GM12878 (cell line): Measurements from ENCODE around the gene GAREM1. TPM values are rescaled to one million over a fixed set of nuclear protein-coding genes. Genes with fewer than 3 reads are reported as not detected.

Experiments
- ATAC-seq: fragments of 200-7000 bp; cut with Tn5 transposase; 3 replicates; pipeline ENCODE4 v1.9.1; 2020; ENCODE audit warnings: mild to moderate bottlenecking, moderate library complexity
- BruUV-seq: library from RNA; stranded (reverse); fragments of 400-500 nt; replicated peaks from 2 replicates; lab custom pipeline; 2021; lab: Mats Ljungman, UMichigan
- CTCF ChIA-PET: fragments of 300-600 bp; sonication (Branson Sonifier 250); formaldehyde crosslinking; extraction: SDS; loops from one replicate; lab custom pipeline; 2021; ENCODE audit warnings: inconsistent platforms; lab: Yijun Ruan, JAX
- POLR2A ChIA-PET: fragments of 350-600 bp; formaldehyde crosslinking; extraction: SDS; loops from one replicate; lab custom pipeline; 2021; ENCODE audit warnings: inconsistent platforms; lab: Charles Lee
- RAD21 ChIA-PET: fragments of 300-600 bp; sonication (Branson Sonifier 250); formaldehyde crosslinking; loops from one replicate; lab custom pipeline; 2023; ENCODE audit warnings: antibody characterized with exemption; ENCODE audit not compliant: unreplicated experiment; lab: Charles Lee
- SMC1A ChIA-PET: fragments of 300-600 bp; sonication (Branson Sonifier 250); formaldehyde crosslinking; loops from one replicate; lab custom pipeline; 2023; ENCODE audit not compliant: unreplicated experiment, uncharacterized antibody; lab: Charles Lee
- DNase-seq: peaks from one replicate; pipeline ENCODE4 v3.0.0-alpha.2; 2011; ENCODE audit warnings: low read depth, low spot score
- FAIRE-seq: peaks from 3 replicates; lab custom pipeline; 2011; peaks lifted over from hg19 to GRCh38; lab: Jason Lieb, UNC
- H2AFZ ChIP-seq: 2 replicates; pipeline ENCODE4 v1.6.0; 2011; ENCODE audit warnings: low read depth, low read length, control low read depth; ENCODE audit not compliant: control insufficient read depth
- H3K27ac ChIP-seq: 2 replicates; pipeline ENCODE4 v1.5.1; 2011; ENCODE audit warnings: control low read depth; ENCODE audit not compliant: control insufficient read depth, insufficient read depth
- H3K27me3 ChIP-seq, 2 experiments: replicated peaks in 1 of 2; 2 replicates each; pipeline versions ENCODE4 v1.6.0 to v1.6.1; 2011; ENCODE audit warnings: low read length in 1 of 2; ENCODE audit not compliant: control insufficient read depth in 2 of 2, insufficient read depth in 2 of 2
- H3K36me3 ChIP-seq, 2 experiments: 2 replicates each; pipeline ENCODE4 v1.5.1; 2011; ENCODE audit warnings: low read length in 1 of 2; ENCODE audit not compliant: control insufficient read depth in 2 of 2, insufficient read depth in 2 of 2
- H3K4me1 ChIP-seq: 2 replicates; pipeline ENCODE4 v1.6.1; 2011; ENCODE audit warnings: mild to moderate bottlenecking, low read length, moderate library complexity, mixed read lengths; ENCODE audit not compliant: control insufficient read depth, insufficient read depth
- H3K4me2 ChIP-seq: 2 replicates; pipeline ENCODE4 v1.6.0; 2011; ENCODE audit warnings: control low read depth; ENCODE audit not compliant: control insufficient read depth, insufficient read depth
- H3K4me3 ChIP-seq: fragments of 200-600 bp; sonication (generic); 2 replicates; pipeline ENCODE4 v1.5.1; 2016
- H3K79me2 ChIP-seq: 2 replicates; pipeline ENCODE4 v1.6.0; 2011; ENCODE audit warnings: low read length; ENCODE audit not compliant: control insufficient read depth, insufficient read depth
- H3K9ac ChIP-seq: 2 replicates; pipeline ENCODE4 v1.8.0; 2011; ENCODE audit warnings: low read length, control low read depth, mixed read lengths; ENCODE audit not compliant: control insufficient read depth, insufficient read depth
- H3K9me3 ChIP-seq: replicated peaks from 3 replicates; pipeline ENCODE4 v1.5.1; 2011; ENCODE audit warnings: mild to moderate bottlenecking, low read length; ENCODE audit not compliant: control insufficient read depth, insufficient read depth
- H4K20me1 ChIP-seq: 2 replicates; pipeline ENCODE4 v1.6.0; 2011; ENCODE audit not compliant: control insufficient read depth, insufficient read depth
- BHLHE40 ChIP-seq, 2 experiments: fragments of 450-650 bp in 1 of 2; IDR thresholded peaks; 2 replicates each; pipeline ENCODE4 v1.6.1; 2011 to 2017; ENCODE audit warnings: low read depth in 2 of 2, borderline replicate concordance in 1 of 2, improper control_type of control experiment in 1 of 2, low read length in 1 of 2, mild to moderate bottlenecking in 1 of 2
- CBFB ChIP-seq: IDR thresholded peaks from 2 replicates; pipeline ENCODE4 v1.6.1; 2016; ENCODE audit warnings: antibody characterized with exemption, low read depth
- CBX5 ChIP-seq: sonication (generic); IDR thresholded peaks from 2 replicates; pipeline ENCODE4 v1.6.1; 2016; ENCODE audit warnings: low read depth, moderate library complexity, mild to moderate bottlenecking, inconsistent platforms
- CHD1 ChIP-seq: IDR thresholded peaks from 2 replicates; pipeline ENCODE4 v1.6.1; 2012; ENCODE audit warnings: low read depth, low read length, improper control_type of control experiment
- EED ChIP-seq: sonication (generic); IDR thresholded peaks from 2 replicates; pipeline ENCODE4 v1.6.1; 2016; ENCODE audit warnings: antibody characterized with exemption, low read depth
- EP300 ChIP-seq, 2 experiments: fragments of 150-350 bp in 1 of 2; IDR thresholded peaks; 2 replicates each; pipeline ENCODE4 v1.6.1; 2011 to 2012; ENCODE audit warnings: low read depth in 2 of 2, low read length in 2 of 2, borderline replicate concordance in 1 of 2, improper control_type of control experiment in 1 of 2, inconsistent platforms in 1 of 2; ENCODE audit not compliant: control insufficient read depth in 1 of 2
- GATAD2B ChIP-seq: fragments of 450-650 bp; conservative IDR thresholded peaks from 2 replicates; pipeline ENCODE4 v1.6.1; 2017; ENCODE audit warnings: low read depth, mild to moderate bottlenecking, moderate library complexity
- HDAC2 ChIP-seq: fragments of 200-600 bp; sonication (generic); IDR thresholded peaks from 2 replicates; pipeline ENCODE4 v1.6.1; 2017
- NFXL1 ChIP-seq: fragments of 450-650 bp; IDR thresholded peaks from 2 replicates; pipeline ENCODE4 v1.6.1; 2017; ENCODE audit warnings: antibody characterized with exemption, mild to moderate bottlenecking, borderline replicate concordance
- NR2C1 ChIP-seq: fragments of 450-650 bp; IDR thresholded peaks from 2 replicates; pipeline ENCODE4 v1.6.1; 2017; ENCODE audit warnings: antibody characterized with exemption, mild to moderate bottlenecking, moderate library complexity
- NRF1 ChIP-seq: conservative IDR thresholded peaks from 2 replicates; pipeline ENCODE4 v1.6.1; 2011; ENCODE audit warnings: mild to moderate bottlenecking, low read depth, low read length, improper control_type of control experiment
- POLR2AphosphoS2 ChIP-seq: IDR thresholded peaks from 2 replicates; pipeline ENCODE4 v1.6.1; 2011; ENCODE audit warnings: low read depth, mild to moderate bottlenecking, low read length, improper control_type of control experiment, moderate library complexity
- POLR2AphosphoS5 ChIP-seq: IDR thresholded peaks from 2 replicates; pipeline ENCODE4 v1.6.1; 2011; ENCODE audit warnings: mild to moderate bottlenecking, low read length, inconsistent platforms
- RB1 ChIP-seq: fragments of 450-650 bp; formaldehyde crosslinking; IDR thresholded peaks from 2 replicates; pipeline ENCODE4 v1.6.1; 2017; ENCODE audit warnings: mild to moderate bottlenecking, borderline replicate concordance
- RUNX3 ChIP-seq: IDR thresholded peaks from 2 replicates; pipeline ENCODE4 v1.6.1; 2012; ENCODE audit warnings: low read length, inconsistent platforms
- SMARCA5 ChIP-seq: fragments of 450-650 bp; IDR thresholded peaks from 2 replicates; pipeline ENCODE4 v1.6.1; 2017; ENCODE audit warnings: mild to moderate bottlenecking
- TCF7 ChIP-seq: IDR thresholded peaks from 2 replicates; pipeline ENCODE4 v1.6.1; 2014; ENCODE audit warnings: antibody characterized with exemption, borderline replicate concordance
- YBX1 ChIP-seq: fragments of 450-650 bp; IDR thresholded peaks from 2 replicates; pipeline ENCODE4 v1.6.1; 2016; ENCODE audit warnings: antibody characterized with exemption
- WGBS: methylation state at CpG from one replicate; pipeline ENCODE4 v1.1.6; 2016; ENCODE audit warnings: low lambda C conversion rate; ENCODE audit not compliant: insufficient replicate concordance, insufficient coverage; ENCODE audit errors: missing lambda C conversion rate; 5-methylcytosine and 5-hydroxymethylcytosine counted together
- in situ Hi-C: fragments of 300-500 bp; cut with MboI; formaldehyde crosslinking; loops from 9 replicates; pipeline ENCODE4 v1.14.3; 2018; ENCODE audit warnings: mixed read lengths
- intact Hi-C: fragments of 100-400 bp; cut with micrococcal nuclease; formaldehyde crosslinking; loops from one replicate; pipeline ENCODE4 v1.14.2; 2022; ENCODE audit not compliant: unreplicated experiment
- polyA plus RNA-seq, 11 experiments: library from polyadenylated mRNA; depleted of rRNA in 4 of 11; unstranded in 6 of 11; stranded (reverse) in 5 of 11; fragments of >200 nt; fragmentation: Nextera tagmentation in 4 of 11; fragmentation: Illumina TruSeq in 1 of 11; extraction: Ambion mirVana in 4 of 11; extraction: Trizol in 1 of 11; gene quantifications; 1 replicate in 1 of 11; 2 replicates in 10 of 11; pipeline versions ENCODE4 v1.2.1 to v1.2.3, GENCODE V29; 2011 to 2016; ENCODE audit warnings: inconsistent platforms in 2 of 11, missing spikeins in 2 of 11, low read depth in 1 of 11
- total RNA-seq, 4 experiments: library from RNA; depleted of rRNA in 3 of 4; stranded (reverse); fragments of >200 nt in 3 of 4; fragmentation: Illumina TruSeq in 1 of 4; extraction: Trizol in 1 of 4; gene quantifications; 2 replicates each; pipeline versions ENCODE4 v1.2.1 to v1.2.3, GENCODE V29; 2013 to 2021
- TF ChIP-seq, protein P1 (sequence below): fragments of 450-650 bp; IDR thresholded peaks from 2 replicates; pipeline ENCODE4 v1.6.1; 2018; ENCODE audit warnings: mild to moderate bottlenecking, low read depth, moderate library complexity; ENCODE audit not compliant: partially characterized antibody
- TF ChIP-seq, protein P2 (sequence below): fragments of 450-650 bp; IDR thresholded peaks from 2 replicates; pipeline ENCODE4 v1.6.1; 2017; ENCODE audit warnings: borderline replicate concordance
- TF ChIP-seq, protein P3 (sequence below): IDR thresholded peaks from 2 replicates; pipeline ENCODE4 v1.6.1; 2012; ENCODE audit warnings: low read depth, low read length, improper control_type of control experiment

Gene GAREM1
- total and polyA plus RNA-seq, 10 of the 15 experiments (the other 5 are each of a cell fraction or from before 2014, with no cell fraction given) = 0.05 to 0.29 (median 0.05) TPM; not detected in 7

DNA sequence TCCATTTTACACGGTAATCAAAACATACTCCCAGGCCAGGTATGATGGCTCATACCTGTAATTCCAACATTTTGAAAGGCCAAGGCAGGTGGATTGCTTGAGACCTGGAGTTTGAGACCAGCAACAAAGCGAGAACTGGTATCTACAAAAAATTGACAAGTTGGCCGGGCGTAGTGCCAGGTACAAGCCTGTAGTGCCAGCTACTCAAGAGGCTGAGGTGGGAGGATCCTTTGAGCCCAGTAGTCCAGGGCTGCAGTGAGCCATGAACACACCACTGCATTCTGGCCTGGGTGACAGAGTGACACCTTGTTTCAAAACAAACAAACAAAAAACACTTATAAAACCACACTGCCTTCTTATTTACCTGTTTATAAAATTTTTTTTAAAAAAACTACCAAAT is 80.8 kb downstream of the GAREM1 start (continued):
- TF ChIP-seq, protein P1, sequence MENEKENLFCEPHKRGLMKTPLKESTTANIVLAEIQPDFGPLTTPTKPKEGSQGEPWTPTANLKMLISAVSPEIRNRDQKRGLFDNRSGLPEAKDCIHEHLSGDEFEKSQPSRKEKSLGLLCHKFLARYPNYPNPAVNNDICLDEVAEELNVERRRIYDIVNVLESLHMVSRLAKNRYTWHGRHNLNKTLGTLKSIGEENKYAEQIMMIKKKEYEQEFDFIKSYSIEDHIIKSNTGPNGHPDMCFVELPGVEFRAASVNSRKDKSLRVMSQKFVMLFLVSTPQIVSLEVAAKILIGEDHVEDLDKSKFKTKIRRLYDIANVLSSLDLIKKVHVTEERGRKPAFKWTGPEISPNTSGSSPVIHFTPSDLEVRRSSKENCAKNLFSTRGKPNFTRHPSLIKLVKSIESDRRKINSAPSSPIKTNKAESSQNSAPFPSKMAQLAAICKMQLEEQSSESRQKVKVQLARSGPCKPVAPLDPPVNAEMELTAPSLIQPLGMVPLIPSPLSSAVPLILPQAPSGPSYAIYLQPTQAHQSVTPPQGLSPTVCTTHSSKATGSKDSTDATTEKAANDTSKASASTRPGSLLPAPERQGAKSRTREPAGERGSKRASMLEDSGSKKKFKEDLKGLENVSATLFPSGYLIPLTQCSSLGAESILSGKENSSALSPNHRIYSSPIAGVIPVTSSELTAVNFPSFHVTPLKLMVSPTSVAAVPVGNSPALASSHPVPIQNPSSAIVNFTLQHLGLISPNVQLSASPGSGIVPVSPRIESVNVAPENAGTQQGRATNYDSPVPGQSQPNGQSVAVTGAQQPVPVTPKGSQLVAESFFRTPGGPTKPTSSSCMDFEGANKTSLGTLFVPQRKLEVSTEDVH = no peak
- TF ChIP-seq NRF1 (no peak), CHD1 (no peak), EED (no peak), YBX1 (no peak)
- TF ChIP-seq, all 136 proteins: peak for 0

DNA sequence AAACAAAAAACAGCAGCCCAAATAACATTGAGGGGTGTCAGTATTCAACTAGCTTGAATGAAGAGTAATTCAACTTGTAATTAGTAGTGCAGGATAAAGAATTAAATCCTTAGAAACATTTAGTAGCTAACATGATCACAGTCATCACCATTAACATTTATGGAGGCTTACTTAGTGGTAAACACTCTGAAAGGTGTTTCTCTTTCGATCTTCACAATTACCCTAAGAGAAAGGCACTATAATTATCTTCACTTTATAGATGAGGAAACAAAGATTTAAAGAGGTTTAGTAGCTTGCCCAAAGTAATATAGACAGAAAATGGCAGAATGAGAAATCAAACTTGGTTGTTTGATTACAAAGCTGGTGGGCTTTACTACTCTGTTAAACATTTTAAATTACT is 81.5 kb downstream of the GAREM1 start:
- Histone ChIP-seq H3K27me3 (no peaks in the 10 kb centered on the region), H3K4me1 (no peaks in the 10 kb centered on the region), H3K9ac (no peak overlapping the region), H3K36me3 (no peaks in the 10 kb centered on the region), H4K20me1 (no peaks in the 10 kb centered on the region), H3K27ac (no peak overlapping the region), H3K79me2 (no peaks in the 10 kb centered on the region), H3K4me3 (no peak overlapping the region), H3K9me3 (no peaks in the 10 kb centered on the region), H3K4me2 (no peak overlapping the region), H2AFZ (no peak overlapping the region)
- DNase-seq = no peak
- intact Hi-C loops (no loop called here), in situ Hi-C loops (no loop called here)
- CTCF ChIA-PET = no interaction called here
- 15% methylated on average over 1 of the region's 1 CpG for WGBS
- FAIRE-seq = no peak
- BruUV-seq = no TSS peak
- POLR2A ChIA-PET = no interaction called here
- RAD21 ChIA-PET = no interaction called here
- no peak for ATAC-seq
- SMC1A ChIA-PET = no interaction called here
- TF ChIP-seq POLR2AphosphoS5 = no peak
- no peak for TF ChIP-seq HDAC2
- TF ChIP-seq, protein P2, sequence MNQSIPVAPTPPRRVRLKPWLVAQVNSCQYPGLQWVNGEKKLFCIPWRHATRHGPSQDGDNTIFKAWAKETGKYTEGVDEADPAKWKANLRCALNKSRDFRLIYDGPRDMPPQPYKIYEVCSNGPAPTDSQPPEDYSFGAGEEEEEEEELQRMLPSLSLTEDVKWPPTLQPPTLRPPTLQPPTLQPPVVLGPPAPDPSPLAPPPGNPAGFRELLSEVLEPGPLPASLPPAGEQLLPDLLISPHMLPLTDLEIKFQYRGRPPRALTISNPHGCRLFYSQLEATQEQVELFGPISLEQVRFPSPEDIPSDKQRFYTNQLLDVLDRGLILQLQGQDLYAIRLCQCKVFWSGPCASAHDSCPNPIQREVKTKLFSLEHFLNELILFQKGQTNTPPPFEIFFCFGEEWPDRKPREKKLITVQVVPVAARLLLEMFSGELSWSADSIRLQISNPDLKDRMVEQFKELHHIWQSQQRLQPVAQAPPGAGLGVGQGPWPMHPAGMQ = no peak
- TF ChIP-seq POLR2AphosphoS2 = no peak
- no peak for TF ChIP-seq CBX5
- no peak for TF ChIP-seq CBFB
- TF ChIP-seq BHLHE40 (IDR thresholded peaks at IDR 0.05; ENCODE audit: borderline replicate concordance in 1 of 2, low read depth in 2 of 2, low read length in 1 of 2) = no peak
- TF ChIP-seq RUNX3 = no peak
- TF ChIP-seq RB1 = no peak
- no peak for TF ChIP-seq NR2C1
- TF ChIP-seq TCF7 = no peak
- no peak for TF ChIP-seq SMARCA5
- TF ChIP-seq, protein P3, sequence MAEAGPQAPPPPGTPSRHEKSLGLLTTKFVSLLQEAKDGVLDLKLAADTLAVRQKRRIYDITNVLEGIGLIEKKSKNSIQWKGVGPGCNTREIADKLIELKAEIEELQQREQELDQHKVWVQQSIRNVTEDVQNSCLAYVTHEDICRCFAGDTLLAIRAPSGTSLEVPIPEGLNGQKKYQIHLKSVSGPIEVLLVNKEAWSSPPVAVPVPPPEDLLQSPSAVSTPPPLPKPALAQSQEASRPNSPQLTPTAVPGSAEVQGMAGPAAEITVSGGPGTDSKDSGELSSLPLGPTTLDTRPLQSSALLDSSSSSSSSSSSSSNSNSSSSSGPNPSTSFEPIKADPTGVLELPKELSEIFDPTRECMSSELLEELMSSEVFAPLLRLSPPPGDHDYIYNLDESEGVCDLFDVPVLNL = no peak
- TF ChIP-seq GATAD2B = no peak
- no peak for TF ChIP-seq NFXL1
- no peak for TF ChIP-seq EP300 (IDR thresholded peaks at IDR 0.05; ENCODE audit: borderline replicate concordance in 1 of 2, control insufficient read depth in 1 of 2, low read depth in 2 of 2, low read length in 2 of 2)
